Activated naive CD4-positive, alpha-beta T cell treated with Interleukin-2 at 50 U/mL for 16 hours (primary cell): ENCODE results near the gene DHCR24.

Source experiments
- DNase-seq: peaks from one replicate; pipeline ENCODE4 v3.0.0-alpha.2; 2020

Gene DHCR24

DNA sequence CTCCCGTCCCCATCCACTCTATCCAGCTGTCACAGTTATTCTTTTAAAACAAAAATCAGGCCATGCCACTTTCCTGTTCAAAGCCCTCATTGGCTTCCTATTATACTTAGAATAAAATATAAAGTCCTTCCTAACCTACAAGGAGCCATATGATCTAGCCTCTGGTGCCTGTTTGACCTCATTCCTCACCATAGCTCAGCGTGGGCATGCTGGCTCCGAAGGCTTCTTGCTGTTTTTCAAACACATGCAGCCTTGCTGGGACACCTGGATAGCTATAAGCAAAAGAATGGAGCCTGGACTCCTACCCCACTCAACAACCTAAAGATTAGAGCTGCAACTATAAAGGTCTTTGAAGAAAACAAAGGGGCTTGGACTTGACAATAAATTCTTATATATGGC lies 23.7 kb downstream of the DHCR24 start:
- DNase-seq, result no peak

DNA sequence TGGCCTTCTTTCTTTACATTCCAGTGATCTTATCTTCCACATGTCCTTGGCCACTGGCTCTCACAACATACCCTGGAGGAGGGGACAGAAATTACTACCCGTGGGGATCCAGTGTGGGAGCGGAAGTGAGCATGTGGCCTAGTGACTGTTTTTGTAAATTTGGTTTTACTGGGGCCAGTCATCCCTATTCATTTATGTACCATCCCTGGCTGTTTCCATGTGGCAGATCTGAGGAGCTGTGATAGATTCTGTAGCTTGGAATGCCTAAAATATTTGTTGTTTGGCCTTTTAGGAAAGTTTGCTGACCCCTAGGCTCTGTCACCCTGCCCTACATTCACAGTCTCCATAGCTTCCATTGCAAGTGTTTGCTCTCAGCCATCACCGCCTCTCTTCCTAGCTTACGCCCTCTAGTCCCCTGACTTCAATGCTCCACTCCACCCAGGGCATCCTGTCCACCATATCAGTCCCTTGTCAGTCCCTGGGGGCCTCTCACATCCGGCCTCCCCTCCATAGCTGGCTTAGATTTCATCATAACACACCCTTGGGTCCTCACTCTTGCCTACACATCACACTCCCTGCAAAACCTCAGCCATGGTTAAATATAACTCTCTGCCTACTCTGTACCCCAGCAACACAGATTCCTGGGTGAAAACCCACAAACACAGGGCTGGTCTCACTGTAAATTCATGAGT lies 25.8 kb downstream of the DHCR24 start:
- no peak for DNase-seq

DNA sequence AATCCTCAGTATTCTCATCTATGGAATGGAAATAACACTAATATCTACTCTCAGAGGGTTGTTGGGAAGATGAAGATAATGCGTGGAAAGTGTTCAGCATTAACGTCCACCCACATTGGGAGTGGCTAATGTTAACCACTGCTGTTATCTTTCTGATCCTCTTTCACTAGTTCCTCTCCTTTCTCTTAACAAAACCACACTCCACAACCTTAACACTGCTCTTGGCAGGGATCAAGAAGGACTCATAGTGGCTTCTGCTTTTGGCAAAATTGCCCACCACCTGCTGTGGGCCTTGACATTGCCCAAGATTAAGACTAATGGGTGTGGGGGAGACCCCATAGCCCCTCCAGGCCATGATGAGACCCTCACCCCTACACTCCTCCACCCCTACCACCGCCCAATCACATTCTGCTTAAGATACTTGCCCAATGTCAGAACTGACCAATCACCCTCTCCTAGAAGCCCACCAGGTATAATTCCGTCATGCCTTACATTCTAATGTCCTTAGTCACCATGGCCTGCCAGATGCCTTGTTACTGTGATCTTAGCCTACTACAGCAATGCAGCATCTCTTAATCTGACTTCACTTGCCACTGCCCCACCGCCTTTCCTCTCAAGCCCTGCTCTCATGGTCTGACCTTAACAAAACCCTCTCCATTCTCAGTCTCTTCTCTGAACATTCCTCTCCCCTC lies 27.1 kb downstream of the DHCR24 start:
- DNase-seq, result no peak

DNA sequence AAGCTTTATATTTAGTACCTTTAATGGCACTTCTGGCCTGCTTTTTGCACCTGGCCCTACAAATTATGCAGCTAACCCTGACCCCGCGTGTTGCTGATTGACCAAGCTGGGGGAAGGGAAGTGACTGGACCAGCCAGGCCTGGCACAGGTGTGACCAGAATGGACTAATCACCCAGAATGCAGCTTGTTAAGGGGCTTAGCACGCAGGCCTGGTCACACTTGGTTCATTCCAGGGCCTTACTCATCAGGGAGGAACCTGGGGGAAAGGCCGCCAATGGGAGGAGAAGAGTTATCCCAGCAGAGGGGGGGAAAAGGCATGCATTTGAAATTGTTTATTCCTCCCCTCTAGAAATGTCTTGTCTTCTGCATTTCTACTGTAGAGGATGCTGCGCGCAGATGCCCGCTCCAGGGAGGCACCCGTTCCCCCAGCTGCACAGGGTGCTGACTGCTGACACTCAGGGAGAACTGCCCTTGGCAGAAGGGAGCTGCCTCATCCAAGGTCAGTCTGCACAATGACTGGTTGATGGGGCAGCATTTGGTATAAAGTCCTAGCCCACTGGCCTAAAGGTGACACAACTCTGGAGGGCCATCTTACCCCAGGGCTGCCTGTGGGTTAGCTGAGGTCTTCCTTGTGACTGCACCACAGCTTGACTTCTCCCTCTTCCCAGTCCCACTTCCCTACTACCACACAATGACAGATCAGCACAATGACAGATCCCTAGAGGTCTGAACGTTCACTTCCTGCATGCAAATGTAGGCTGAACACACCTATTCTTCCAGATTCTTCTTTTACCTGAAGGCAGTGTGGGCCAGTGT lies 29.0 kb downstream of the DHCR24 start:
- DNase-seq, result no peak

DNA sequence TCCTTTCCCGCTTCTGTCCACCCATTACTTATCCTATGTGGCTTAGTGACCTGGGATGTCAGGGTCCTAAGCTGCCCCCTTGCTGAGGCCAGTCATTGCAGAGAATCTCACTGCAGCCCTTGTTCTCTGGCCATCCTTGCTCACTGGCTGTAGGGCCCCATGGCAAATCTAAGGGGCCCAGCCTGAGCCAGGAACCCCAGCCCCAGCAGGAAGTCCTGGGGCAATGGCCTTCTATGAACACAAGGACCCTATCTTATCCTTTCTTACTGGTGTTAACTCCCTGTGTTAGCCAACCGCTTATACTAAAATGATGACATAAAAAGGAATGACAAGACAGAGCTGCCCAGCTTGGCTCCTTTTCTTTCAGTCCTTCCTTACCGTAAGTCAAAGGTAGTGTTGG lies 29.9 kb downstream of the DHCR24 start:
- no peak for DNase-seq

DNA sequence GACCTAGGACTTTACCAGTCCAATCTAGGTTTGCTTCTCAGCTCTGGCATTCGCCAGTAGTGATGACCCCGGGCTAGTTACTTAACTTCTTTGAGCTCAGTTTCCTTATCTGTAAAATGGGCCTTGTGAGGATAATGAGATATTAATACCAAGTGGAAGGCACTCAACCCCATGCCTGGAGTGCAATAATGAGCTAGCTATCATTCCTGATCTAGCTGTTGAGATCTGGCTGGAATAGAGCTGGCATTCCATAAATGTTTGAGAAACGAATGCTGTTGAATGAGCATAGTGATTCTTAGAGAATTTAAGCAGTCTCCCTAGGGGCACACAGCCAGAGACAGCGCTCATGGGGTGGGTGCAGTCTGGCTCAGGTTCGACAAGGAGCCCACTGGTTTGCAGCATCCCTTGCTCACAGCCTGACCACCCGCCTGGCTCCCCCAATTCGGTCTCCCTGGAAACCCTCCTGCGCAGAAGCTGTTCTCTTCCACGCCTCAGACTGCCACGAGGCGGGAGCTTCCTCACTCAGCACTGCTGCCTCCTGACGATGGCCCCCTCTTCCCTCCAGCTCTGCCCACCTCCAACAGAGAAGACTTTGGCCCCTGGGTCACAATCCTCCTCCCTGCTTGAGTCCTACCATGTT lies 32.5 kb downstream of the DHCR24 start:
- no peak for DNase-seq

DNA sequence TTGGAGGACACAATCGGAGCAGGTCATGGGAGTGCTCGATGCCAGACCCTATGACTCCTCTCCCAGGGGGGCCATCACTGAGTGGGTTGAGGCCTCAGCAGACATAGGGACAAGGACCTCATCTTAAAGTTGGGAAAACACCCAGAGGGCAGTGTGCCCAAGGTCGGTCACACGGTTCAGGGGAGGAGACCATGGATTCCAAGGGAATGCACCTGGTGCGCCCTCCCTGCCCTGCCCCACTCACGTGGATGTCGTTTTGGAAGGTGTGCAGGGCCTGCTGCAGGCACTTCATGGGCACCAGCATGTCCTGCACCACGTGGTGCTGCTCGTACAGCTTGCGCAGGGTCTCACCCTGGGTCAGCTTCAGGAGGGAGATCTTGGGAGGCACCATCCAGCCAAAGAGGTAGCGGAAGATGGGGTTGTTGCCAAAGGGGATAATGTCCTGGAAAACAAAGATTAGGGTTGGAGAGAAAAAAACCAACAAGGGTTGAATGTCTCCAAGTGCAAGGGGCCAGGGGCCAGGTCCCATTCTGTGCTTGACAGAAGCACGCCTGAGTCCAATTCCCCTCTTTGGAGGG lies 33.1 kb downstream of the DHCR24 start:
- no peak for DNase-seq

DNA sequence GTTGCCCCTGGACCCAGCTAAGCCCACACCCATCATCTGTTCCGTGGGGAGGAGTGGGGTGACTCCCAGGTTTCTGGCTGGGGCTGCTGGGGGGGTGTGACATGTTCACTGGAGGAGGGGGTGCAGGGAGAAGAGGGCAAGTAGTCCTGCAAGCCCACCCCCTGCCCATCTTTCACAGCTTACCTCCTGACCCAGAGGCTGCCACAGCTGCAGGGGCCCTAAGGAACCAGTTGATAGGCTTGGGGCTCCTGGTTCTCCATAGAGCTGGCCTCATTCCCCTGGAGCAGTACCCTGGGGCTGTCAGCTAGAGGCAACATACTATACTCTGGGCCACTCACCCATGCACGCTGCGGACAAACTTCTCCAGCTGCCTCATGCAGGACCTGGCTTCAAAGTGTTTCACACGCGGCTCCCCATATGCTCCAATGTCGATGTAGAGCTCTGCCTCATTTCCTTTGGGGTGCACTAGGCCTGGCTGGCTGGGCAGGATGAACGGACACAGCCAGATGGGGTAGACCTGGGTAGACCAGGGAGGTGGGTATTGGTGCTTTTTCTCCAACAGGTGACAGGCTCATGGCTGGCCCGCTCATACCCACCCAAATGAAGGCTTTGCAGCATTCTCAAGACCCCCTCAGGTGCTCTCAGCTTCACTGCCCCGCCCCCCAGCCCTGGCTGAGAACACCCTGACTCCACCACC lies 33.8 kb downstream of the DHCR24 start:
- no peak for DNase-seq

DNA sequence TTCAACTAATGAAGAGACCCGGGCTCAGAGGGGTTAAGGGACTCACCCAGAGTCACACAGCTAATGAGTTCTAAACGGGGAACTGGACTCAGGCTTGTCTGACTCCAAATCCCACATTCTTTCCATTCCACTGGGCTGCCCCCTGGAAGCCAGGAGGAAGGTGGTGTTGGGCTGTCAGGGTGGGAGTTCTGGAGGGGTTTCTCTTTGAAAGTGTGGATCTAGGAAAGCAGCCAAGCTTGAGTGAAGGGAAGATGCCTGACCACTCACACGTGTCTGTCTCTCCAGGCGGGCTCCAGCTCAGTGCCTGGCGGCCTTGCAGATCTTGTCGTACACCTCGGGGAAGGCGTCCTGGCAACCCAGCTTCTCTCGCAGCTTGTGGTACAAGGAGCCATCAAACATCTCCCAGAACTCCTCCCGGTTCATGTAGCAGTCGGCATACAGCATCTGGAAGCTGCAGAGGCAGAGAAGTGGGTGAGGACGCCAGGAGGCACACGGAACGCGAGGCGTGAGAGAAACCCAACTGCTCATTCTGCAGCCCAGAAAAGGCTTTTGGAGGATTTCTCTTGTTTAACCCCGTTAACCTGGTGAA lies 35.0 kb downstream of the DHCR24 start:
- DNase-seq, result no peak

DNA sequence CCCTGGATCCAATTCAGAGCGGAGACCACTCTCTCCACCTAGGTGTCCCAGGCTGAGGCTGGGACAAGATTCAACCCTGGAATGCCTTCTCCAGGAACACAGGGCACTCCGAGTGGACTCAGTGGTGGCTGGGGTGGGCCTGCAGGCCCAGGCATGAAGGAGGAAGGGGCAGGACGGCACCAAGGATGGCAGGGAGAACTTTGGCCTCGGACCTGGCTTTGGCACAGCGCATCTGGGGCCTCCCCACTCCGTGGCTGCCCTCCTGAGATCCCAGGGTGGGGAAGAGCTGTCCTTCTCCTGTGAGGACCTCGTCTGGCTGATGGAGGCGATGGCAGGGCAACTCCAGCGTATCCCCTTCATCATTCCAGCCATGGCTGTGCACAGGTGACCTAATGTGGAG lies 35.6 kb downstream of the DHCR24 start:
- DNase-seq, result no peak

DNA sequence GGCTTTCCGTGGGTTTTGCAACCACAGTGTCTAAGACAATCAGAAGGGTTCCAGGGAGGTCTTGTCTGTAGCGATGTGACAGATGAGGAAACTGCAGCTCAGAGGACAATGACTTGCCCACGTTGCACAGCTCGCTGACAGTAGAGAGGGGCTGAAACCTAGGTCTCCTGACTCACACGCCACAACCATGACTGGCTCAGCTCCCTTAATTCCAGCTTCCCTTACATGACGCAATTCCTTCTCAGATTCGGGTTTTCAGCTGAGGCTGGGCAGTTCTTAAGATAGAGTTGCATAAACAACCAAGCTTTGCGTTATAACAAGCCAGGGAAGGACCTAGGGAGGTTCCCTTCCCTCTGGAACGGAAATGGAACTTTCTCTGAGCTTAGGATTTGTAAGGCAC lies 36.3 kb downstream of the DHCR24 start:
- DNase-seq, result no peak

DNA sequence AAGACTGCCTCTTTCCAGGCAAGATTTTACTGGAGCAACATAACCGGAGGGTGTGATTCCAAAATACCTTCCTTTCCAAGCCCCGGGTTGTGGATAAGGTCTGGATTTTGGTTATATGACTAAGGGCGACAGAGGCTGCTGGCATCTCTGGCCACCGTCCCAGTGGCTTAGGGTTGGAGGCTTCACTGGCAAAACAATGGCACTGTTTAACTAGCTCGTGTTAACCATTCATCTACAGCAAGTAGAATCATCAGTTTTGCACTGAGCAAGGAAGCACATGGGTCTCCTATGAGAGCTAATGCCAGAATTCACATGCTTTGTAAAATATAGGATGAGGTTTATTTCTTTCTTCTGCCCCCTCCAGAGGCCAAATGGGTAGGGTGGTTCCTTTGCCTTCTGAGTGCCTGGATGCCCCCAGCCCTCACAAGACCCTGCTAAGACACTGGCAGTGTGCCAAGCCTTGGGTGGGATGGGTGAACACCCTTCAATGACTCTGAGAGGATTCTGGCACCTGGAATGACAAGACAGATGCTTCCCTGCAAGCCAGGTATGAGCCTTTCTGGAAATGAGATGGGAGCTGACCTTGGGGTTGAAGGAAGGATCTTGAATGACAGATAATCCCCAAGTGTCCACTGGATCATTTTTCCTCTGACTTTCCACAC lies 36.8 kb downstream of the DHCR24 start:
- no peak for DNase-seq

DNA sequence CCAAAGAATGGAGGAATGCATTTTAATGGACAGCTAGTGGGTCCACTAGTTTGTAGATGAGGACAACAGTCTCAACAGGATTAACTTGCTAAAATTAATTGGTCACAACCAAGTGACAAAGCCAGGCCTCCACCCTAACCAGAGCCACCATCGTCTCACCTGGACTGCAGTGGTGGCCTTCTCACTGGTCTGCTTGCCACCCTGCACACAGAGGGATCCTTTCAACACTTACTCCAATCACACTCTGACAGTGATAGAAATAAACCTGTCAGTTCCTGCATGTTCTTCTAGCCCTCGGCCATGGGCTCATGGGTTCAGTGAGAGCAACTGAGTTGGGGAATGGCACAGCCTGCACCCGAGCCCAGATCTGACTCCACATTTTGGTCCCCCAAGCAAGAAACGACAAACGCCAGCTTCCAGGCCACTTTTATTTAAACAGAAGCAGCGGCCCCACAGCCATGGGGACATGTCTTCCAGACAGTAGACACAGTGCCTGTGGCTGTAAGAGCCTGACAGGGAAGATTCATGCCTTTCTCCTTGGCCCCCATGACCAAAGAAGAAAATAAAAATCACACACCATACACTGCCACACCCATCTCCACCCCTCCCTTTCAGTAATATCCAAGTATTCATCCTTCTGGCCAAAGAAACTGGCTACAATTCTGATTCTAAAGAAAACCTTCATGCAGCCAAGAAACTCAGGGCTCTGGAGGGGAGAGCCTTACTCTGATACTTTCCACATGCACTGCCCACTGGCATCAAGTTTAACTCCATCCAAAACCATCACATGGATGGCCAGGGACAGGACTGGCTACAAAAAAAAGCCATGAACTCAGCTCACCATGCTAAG lies 37.6 kb downstream of the DHCR24 start:
- DNase-seq, result no peak

DNA sequence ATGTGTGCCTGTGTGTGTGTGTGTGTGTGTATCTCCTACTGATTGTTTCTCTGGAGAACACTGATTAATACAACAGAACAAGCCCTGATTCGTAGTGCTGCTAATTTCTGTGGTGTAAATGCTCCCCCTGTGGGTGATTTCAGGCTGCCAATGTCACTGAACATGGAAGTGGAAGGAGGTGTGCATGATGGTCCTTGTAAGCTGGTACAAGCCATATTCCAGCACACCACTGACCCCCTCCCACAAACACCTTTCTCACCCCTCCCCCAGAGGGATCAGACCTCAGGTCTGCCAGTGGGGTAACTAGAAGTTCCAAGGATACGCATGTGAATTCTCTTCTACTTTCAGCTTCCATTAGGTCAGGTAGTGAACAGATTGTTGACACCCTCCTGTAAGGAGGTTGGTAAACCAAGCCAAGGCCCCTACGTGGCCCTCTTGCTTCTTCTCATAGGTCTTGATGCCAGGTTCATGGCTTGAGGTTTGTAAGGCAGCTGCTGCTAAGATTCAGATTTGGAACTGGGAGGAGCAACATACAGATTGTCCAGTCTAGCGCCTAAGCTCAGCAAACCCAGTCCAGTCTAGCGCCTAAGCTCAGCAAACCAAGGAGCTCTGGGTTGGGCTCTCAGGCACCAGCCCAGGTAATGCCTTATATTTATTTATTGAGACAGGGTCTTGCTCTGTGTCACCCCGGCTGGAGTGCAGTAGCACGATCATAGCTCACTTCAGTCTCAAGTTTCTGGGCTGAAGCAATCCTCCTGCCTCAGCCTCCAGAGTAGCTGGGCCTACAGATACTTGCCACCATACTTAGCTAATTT lies 38.7 kb downstream of the DHCR24 start:
- DNase-seq, result no peak

DNA sequence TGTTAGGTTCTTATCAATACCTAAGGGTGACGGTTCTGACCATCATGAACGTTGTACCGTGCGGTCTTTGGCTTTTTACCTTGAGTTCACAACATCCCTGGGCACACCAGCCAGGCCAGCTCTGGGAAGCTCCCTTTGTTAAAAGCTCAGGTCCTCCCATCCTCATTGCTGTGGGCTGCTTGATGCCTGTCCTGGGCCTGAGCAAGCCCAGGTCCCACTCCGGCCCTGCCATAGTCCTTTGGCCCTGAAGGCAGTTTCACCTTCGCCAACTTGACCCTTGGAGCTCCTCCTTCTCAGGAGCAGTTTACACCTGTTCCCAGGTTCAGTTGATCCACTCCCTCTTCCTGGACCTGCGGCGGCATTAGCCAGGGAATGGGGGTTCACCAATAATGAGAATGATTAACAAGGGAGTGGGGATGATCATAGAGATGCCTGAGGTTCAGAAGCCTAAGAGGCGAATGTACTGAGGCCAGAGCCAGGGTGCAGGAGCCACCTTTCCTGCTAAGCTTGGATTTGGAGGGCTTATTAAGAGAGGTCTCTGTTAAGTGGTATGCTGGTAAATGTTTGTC lies 40.2 kb downstream of the DHCR24 start:
- no peak for DNase-seq

DNA sequence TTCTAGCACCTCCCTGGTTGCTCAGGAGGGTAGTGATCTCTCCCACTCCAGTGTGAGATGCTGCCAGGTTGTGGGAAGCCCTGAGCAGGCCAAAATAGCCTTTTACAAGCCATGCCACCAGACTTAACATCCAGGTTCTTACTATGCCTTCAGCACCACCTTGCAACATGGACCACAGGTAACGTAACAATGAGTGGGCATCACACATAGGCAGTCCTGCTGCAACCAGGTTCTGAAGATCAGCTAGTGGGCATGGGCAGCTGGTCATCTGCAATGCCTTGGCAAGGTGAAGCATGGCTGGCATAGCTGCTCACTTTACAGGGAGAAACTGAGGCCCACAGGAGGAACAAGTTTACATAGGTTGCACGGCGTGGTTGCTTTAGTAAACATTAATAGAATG lies 40.7 kb downstream of the DHCR24 start:
- DNase-seq, result no peak

DNA sequence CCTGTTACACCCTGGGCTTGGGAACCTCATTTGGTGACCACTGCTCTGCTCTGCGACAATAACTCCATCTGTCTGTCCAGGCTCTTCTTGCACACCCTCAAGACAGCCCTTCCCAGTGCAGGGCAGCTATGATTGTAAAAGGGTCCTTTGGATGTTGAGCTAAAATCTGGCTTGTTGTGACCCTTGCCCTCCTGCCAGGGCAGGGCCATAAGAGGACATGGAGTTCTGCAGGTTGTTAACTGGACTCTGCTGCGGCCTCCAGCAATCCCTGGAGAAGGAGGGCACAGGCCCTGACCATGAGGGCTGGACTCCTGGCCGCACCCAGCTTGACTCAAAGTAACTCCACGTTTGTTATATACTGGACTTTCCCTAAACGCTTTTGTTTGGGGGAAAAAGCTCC lies 41.2 kb downstream of the DHCR24 start:
- DNase-seq, result no peak

DNA sequence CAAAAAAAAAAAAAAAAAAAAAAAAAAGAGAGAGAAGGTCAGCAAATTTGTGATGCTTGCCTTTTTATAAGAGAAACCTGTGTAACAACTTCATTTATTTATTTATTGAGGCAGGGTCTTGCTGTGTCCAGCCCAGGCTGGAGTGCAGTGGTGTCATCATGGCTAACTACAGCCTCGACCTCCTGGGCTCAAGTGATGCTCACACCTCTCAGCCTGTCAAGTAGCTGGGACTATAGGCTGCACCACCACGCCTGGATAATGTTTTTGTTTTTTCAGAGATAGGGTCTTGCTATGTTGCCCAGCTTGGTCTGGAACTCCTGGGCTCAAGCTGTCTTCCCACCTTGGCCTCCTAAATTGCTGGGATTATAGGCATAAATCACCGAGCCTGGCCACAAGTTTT lies 42.4 kb downstream of the DHCR24 start:
- no peak for DNase-seq

DNA sequence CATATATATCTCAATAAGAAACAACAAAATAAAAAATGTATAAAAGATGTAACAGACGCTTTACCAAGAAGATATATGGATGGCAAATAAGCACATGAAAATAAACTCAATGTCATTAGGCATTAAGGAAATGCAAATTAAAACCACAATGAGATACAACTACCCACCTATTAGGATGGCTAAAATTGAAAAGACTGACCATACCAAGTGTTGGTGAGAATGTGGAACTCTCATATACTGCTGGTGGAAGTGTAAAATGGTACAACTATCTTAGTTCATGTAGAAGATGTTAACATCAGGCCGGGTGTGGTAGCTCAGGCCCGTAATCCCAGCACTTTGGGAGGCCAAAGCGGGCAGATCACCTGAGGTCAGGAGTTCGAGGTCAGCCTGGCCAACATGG lies 43.5 kb downstream of the DHCR24 start:
- no peak for DNase-seq
